NK-92 (cell line): ENCODE data around the gene SH3RF3.
"Not testable (repeated sequence)": the region's sequence is repeated elsewhere in the genome, so short reads cannot be mapped to it uniquely, and the experiment has no call there.

Experiments used
- DNase-seq: peaks from one replicate; lab custom pipeline; 2025; ENCODE audit not compliant: unreplicated experiment; lab: John Stamatoyannopoulos, UW

SH3RF3 gene

DNA sequence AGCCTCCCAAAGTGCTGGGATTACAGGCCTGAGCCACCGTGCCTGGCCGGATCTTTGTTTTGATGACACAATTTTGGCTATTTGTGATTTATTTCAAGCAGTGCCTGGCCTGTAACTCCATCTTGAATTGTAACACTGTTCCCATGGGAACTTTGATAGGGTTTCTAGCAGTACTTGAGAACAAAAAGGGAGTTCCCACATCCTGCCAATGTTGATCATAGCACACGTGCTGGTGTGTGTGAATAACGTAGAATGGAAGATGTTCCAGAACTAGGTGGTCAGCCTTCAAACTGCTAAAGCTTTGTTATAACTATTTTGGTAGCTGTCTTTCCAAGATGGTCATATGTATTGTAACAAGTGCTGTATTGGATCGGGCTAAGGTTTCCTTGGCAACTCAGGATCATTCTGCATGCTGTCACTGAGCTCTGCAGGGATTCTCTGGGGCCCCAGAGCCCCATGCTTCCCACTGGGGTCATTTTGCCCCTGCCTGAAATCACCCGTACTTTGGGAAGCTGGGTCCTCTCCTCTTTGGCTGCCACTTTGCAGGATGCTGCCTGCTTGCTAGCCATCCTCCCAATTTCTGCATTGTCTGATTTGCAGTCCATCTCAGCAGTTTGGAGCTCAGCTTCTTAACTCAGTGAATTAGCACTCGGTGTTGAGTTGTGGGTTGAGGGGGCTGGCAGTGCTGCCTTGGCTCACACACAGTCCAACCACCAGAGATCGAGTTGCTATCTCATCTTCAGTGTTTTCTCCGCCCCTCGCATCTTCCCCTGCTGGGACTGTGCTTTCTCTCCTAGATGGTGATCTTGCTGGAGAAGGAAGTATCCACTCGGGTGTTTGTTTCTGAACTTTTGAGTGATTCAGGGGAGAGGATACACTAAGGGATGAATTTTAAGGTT is 26.8 kb downstream of the SH3RF3 start:
- DNase-seq, result no peak

DNA sequence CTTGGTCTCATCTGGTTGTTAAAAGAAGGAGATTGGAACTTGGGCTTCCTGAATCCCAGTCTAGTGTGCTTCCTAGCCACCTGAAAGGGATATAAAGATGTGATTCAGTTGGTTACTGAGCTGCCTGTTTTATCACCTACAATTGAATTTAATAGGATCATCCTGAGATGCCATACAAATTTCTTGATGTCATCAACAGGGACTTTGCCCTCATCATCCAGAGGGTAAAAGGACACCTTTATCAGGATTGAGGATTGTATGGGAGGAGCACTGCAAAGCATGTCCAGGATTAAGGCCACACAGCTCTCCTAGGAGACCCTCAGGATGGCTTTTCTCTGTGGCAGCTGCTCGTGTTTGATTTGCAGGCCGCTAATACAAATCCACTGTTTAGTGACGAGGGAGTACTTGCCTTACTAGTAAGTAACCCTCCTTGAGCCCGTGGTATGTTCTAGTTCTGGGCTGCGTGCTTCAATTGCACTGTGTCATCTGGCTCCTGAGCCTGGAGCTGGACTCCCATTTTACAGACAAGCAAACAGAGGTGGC is 28.6 kb downstream of the SH3RF3 start:
- no peak for DNase-seq

DNA sequence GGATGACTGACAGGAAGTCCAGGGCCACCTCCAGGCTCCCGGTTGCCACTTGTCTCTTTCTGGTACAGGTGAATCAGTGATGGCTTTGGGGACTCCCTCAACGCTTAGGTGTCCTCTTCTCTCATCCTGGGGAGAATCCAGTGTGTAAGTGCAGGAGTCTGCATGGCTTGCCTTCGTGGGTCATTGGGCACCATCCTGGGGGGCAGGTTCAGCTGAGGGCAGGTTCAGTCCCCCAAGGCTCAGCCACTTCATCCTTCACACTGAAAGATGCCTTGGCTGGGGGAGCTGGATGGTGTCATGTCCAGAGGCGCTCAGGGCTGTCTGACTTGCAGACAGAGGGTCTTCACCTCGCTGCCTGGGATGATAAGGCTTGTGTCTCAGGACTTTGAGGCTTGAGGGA is 29.2 kb downstream of the SH3RF3 start:
- DNase-seq, result no peak

DNA sequence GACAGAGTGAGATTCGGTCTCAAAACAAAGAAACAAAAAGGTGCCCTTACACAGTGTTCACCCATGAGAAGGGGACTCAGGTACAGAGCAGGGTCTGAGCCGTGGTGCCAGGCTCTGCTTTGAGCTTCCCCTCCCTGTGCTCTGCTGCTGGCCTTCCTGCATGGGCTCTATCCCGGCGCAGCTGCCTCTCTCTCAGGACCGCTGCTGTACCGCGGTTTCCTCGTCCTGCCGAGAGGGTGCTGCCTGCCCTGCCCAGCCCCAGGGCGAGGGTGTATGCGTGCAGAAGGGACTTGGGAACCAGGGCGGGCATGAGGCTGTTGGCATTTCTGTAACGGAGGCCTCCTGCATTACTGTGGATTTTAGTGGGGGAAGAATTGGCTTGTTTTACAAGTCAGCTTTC is 30.1 kb downstream of the SH3RF3 start:
- DNase-seq, result no peak

DNA sequence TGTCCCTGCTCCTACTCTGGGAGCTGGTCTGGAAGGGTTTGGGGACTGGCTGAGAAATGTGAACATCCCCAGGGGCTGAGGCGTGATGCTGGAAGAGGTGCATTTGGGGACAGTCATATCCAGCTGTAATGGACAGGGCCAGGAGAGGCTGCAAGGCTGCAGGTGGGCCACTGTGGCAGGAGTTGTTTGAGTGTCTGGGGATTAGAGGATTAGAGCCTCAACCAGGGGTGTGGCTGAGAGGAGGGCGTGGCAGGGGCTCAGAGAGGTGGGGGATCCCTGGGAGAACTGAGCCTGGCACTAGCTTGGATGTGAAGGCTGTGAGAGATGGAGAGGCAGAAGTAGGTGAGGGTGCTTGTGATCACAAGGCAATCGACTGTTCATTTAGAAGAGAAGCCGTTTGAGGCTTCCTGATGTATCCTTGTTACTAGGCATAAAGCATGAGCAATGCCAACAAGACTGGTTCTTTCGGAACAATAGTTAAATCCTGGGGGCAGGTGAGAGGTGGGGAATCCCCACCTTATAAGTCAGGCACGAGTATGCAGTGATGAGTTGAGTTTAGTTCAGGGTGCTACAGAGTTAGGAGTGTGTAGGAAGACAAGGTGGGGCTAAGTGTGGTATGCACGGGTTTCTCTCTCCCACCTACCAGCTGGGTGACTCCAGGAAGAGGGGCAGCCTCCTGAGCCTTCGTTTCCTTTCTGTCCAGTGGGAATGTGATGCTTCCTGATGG is 31.9 kb downstream of the SH3RF3 start:
- no peak for DNase-seq

DNA sequence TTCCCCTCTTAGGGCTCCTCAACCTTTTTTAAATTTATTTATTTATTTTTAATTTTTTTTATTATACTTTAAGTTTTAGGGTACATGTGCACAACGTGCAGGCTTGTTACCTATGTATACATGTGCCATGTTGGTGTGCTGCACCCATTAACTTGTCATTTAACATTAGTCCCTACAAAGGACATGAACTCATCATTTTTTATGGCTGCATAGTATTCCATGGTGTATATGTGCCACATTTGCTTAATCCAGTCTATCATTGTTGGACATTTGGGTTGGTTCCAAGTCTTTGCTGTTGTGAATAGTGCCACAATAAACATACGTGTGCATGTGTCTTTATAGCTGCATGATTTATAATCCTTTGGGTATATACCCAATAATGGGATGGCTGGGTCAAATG is 33.4 kb downstream of the SH3RF3 start:
- not testable (repeated sequence) for DNase-seq

DNA sequence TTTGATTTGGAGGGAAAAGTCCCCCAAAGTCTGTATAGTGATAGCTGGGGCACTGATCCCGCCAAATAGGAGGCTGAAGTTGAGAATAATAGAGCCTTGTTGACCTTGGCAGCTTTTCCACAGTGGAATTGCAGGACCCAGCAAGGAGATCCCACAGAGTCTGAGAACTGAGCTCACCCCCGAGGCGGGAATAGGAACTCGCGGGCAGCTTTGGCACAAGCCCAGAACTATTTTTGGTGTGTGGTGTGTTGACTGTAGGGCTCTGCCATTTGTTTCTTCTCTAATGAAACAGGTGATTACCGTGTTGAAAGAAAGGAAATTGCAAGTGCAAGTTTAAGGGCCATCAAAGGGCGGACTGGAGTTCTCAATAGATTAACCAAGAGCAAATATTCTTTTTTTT is 34.0 kb downstream of the SH3RF3 start:
- DNase-seq, result no peak

DNA sequence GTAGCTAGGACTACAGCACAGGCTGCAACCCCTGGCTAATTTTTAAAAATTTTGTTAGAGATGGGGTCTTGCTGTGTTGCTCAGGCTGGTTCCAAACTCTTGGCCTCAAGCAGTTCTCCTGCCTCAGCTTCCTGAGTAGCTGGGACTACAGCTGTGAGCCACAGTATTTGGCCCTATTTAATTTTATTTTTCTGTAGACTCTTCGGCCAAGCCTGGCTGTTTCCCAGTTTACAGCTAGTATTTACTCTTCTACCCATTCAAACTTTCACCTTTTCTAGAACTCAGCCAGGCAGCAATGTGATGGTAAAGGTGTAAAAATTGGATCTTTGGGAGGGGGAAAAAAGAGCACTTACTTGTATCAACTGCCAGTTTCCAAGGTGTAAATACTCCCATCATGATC is 35.3 kb downstream of the SH3RF3 start:
- no peak for DNase-seq

DNA sequence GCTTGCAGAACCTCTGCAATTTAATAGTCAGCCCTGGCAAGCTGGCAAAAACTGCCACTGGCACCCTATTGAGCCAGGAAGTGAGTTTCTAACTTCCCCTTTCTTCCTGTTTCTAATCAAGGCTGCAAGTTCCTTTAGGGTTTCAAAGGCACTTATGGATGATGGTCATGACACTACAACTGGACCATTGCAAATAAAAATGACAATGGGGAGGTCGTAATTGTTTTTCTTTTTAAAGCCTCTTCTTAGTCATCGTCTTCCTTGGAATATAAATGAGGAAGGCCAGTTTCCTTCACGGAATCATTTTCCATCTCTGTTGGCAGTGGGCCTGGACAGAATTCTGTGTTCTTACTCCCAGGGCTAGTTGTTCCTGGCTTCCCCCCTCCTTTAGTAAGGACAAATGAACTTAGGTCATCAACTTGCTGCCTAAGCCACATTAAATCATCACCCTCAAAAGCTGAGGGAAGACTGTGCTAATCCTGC is 35.8 kb downstream of the SH3RF3 start:
- no peak for DNase-seq

DNA sequence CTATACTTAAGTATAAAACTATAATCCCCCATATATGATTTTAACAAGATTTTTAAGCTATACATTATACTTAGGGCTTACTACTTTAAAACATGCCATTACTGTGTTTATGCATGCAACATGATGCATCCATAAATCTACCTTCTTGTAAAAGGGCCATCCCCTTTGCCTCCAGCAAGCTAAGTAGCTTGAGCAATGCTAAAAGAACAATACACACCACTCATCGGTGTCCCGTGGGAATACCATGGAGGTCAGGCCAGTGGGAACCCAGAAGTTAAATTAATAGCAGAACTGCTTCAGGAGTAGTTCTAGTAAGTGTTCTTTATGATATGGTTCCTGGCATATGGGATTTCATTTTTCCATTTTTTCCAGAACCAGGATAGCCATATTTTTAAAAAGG is 37.8 kb downstream of the SH3RF3 start:
- no peak for DNase-seq

DNA sequence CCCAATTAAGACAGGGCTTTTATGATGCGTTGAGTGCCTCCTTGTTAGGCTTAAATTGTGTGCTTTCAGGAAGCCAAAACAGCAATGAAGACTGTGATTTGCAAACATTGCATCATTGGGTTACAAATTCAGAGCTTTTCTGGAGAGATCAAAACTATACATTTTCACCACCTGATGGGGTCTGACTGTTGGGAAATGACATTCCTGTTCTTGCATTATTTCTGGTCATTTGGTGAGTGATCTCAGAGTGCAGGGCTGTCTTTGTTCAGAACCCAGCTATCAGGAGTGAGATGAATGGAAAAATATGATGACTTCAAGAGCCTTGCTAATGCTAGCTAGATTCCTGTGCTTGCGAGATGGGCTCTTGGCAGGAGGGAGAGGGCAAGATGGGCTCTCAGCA is 39.1 kb downstream of the SH3RF3 start:
- no peak for DNase-seq

DNA sequence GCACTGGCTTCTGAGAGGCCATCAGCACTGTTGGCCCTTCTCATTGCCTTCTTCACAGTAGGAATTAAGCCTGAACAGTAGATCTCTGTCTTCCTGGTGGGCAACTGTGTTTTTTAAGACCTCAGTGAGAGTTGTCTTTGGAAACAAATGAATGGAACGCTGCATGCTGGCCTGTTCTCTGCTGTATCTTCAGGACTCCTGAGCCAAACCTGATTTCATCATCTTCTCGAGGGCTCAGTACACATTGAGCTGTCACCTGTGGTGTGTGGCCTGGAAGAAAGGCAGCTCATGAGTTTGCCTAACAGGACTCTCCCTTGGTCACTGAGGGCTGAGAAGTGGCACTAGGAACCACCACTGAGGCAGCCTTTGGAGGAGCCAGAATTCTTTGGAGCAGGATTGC is 39.7 kb downstream of the SH3RF3 start:
- no peak for DNase-seq

DNA sequence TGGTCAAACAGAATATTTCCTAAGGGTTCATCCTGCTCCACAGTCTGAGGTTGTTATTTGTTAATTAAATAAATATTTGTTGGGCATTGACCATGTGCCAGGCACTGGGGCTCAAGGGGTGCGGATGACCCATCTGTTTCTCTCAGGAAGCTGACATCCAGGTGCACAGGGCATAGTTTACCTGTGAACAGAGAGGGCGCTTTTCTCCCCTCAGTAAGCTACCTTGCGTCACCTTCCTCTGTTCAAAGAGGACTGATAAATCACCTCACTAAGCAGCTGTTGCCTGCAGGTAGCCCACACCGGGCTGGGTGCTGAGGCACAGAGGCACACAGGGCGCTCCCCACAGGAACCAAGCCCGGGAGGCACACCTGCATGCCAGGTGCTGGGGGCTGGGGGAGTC is 41.6 kb downstream of the SH3RF3 start:
- DNase-seq, result no peak

DNA sequence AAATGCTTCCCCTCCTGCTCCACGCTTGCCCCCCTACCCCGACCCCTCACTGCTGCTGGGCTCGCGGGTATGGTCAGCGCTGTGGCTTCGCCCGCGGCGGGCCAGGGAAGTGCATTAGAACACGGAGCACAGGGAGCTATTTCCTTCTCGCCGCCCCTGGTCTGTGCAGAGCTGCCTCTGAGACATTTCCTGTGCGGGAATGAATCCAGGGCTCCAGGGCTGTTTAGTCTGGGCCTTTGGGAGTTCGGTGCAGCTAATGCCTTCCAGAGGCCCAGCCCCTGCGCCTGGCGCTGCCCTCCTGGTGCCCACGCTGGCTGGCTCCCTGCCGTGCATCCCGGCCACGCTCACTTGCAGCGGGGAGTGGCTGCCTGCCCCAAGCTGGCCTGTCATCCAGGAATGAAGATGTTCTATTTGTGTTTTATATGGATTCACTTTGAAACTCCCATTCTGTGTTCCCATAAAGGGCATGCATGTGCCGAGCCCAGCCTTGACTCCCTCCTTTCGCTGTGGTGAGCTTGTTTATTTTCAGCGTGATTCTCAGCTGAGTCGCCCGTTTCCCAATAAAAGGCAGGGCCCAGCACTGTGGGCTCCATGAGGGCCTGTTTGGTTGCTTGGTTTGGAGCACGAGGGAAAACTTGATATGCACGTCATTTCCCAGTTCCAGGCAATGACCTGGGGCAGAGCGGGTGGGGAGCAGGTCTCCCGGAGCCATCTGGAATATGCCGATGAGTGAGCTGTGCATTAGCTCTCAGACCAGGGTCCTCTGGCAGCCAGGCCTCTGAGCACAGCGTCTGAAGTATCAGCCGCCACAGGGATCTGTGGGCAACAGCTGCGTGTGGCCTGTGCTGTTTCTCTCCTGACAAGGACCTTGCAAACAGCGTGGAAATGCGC is 42.7 kb downstream of the SH3RF3 start:
- no peak for DNase-seq

DNA sequence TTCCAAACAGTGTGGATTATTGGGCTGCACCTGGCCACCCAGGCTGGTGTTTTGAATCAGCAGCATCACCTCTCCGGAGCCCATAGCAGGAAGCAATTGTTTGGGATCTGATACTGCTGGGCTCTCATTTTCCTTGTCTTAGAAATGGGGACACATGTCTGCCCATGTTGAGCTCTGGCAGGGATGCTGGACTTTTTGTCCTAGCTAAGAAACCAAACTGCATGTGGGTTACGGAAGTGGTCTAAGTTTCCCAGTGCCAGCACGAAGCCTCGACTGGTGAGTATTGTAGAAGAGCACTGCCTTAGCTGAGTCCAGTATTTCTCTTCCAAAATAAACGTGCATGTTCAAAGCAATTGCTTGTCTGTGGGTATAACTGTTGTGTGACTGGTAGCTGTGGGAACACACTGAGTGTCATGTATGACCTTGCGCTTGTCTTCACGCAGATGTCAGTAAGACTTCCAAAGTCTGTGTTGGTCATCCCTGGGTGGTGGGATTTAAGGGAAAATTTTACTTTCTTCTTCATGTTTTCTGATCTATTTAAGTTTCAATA is 43.6 kb downstream of the SH3RF3 start:
- DNase-seq, result no peak

DNA sequence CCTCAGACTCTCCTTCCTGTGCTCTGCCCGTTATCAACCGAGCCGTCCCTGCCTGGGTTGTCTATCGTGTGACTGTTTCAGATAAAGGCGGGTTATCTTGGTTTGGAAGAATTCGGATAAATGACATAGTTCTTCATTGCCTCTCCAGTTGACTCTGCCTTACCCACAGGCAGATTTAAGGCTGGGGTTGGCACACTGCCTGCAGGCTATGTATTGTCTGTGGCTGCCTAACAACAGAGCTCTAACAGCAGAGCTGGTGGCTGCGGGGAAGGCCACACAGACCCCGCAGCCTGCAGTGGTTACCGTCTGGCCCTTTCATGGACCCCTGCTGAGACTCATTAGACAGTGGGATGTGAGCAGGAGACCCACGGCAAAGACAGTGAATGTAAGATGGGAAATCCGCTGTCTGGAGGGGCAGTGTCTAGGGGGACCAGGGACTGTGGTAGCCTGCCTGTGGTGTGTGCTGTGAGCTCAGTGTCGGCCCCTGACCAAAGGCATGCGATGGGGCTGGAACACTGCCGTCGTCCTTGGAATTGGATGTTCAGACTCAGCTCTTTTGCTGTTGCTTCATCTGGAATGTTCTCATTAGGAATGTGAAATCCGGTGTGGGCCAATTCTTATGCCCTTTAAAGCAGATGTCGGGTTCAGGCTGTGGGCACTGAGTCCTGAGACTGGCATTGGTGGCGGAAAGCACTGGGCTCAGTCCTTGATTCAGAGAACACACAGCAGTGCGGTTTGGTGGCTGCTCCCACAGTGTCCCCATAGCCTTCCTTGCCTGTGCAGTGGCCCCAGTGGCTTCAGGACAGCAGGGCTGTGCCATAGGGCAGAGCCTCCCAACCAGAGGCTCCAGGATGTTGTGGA is 44.5 kb downstream of the SH3RF3 start:
- no peak for DNase-seq

DNA sequence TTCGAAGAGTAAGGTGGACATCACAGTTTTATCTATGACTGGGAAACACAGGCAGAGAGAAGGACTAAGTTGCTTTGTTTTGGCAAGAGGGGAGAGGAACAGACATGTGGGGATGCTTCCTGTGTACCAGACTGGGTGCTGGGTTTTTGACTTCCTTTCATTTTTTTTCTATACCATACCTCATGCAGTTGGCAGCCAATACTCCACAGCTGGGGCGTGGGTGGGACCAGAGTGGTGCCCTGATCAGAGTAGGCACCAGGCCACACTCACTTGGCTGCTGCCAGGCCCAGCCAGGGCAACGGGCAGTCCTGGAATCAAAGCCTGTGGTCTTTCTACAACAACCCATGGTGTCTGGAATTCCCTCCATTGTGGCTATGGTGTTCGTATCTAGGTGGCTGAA is 45.2 kb downstream of the SH3RF3 start:
- DNase-seq, result no peak

DNA sequence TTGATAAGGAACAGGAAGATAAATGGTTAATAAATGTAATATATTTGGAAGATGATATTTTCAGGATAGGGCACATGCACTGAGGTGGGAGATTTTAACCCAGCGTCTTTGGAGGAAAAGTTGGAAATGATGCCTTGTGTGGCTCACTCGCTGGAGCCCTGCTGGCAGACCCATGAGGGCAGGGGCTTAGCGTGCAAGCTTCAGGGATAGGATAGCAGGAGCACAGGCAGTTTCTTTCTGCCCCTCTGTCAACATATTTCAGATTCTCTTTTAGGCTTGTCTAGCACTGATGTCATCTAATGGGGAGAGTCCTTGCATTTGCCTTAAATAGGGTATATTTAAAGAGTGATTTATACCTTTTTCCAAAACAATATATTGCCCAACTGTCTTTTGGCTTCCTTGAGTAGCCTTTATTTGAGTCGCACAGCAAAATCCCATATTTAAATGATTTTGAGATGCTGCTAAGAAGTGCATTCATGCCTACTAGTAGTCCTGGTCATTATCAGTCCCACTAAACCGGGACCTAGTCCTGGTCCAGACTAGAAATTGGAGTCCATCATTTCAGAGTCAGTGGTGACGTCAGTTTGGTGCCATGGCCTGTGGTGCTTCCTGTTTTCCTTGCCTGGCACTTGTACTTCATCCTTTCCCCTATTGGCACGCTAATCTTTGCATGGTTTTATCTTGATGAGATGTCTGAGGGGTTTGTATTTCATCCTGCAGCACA is 45.8 kb downstream of the SH3RF3 start:
- no peak for DNase-seq

DNA sequence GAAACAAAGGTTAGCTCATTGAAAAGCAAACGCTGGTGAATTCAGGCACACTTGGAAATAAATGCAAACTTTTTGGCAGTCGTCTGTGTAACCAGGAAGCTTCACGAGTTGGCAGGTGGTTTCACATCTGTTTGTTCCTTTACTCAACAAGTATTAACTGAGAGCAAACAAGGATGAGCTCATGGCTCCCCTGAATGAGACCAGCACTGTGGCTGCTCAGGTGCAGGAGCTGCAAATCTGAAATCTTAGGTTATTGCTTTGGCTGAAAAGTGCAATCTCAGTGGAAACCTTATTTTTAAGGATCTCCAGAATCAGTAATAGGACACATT is 46.3 kb downstream of the SH3RF3 start:
- DNase-seq, result no peak
